Activated B cell treated with CpG ODN at 0.5 μM for 24 hours (primary cell): Measurements from ENCODE around the gene TMEM255B. TPM values are rescaled to one million over a fixed set of nuclear protein-coding genes. Genes with fewer than 3 reads are reported as not detected.

Experiments used
- ATAC-seq: fragments of 200-7000 bp; cut with Tn5 transposase; one replicate; pipeline ENCODE4 v1.10.0; 2021; ENCODE audit warnings: low read depth, mild to moderate bottlenecking, moderate library complexity
- CTCF ChIA-PET: fragments of 350-600 bp; sonication (Branson Sonifier 250); formaldehyde crosslinking; loops from one replicate; lab custom pipeline; 2021; ENCODE audit warnings: antibody characterized with exemption; lab: Charles Lee
- POLR2A ChIA-PET: fragments of 350-600 bp; sonication (Branson Sonifier 250); formaldehyde crosslinking; loops from one replicate; lab custom pipeline; 2021; ENCODE audit warnings: antibody characterized with exemption; lab: Charles Lee
- DNase-seq: peaks from one replicate; pipeline ENCODE4 v3.0.0; 2022
- H3K27ac Mint-ChIP-seq: one replicate; pipeline ENCODE4 v1.8.0; 2020; ENCODE audit warnings: mixed read lengths
- H3K27me3 Mint-ChIP-seq: one replicate; pipeline ENCODE4 v1.8.0; 2021; ENCODE audit warnings: mixed read lengths
- H3K36me3 Mint-ChIP-seq: one replicate; pipeline ENCODE4 v1.8.0; 2021; ENCODE audit warnings: low read depth, mixed read lengths
- H3K4me1 Mint-ChIP-seq: one replicate; pipeline ENCODE4 v1.8.0; 2021; ENCODE audit warnings: mixed read lengths
- H3K4me3 Mint-ChIP-seq: one replicate; pipeline ENCODE4 v1.8.0; 2020; ENCODE audit warnings: mild to moderate bottlenecking, mixed read lengths
- H3K9me3 Mint-ChIP-seq: one replicate; pipeline ENCODE4 v1.8.0; 2020; ENCODE audit warnings: mixed read lengths
- intact Hi-C: fragments of 100-400 bp; cut with micrococcal nuclease; formaldehyde crosslinking; loops from one replicate; pipeline ENCODE4 v1.15.1; 2024
- total RNA-seq: library from RNA; stranded (reverse); gene quantifications from 2 replicates; pipeline ENCODE4 v1.2.3, GENCODE V29; 2022
- TF ChIP-seq, protein P1 (sequence below): fragments of 200-600 bp; IDR thresholded peaks from one replicate; pipeline ENCODE4 v1.8.0; 2022; ENCODE audit warnings: antibody characterized with exemption, mild to moderate bottlenecking

The TMEM255B gene
- total RNA-seq, 1 donor from 2014 or later: 6.2 TPM

DNA sequence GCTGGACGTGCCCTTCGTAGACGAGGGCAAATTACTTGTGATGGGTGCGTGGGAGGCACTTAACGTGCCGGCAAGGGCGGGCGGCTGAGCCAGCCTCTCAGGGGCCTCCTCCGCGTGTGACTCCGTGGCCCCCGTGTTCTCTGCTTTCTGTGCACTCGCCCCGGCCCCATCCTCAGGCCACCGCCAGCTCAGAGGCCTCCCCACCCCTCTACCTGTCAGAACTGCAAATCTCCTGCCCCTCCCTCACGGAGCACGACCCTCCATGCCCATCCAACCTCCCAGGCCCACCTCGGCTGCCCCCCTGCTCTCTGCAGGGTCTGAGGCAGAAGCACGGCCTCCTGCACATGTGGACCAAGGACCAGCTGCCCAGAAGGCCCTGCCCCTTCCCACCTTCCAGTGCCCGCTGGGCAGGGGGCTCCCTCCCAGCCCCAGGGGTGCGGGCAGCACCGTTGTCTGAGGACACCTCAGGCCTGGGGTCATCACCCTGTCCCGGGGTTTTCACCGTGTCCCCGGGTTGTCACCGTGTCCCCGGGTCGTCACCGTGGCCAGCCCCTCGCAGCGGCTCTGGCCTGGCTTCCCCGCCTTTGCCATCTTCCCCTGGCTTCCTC lies 44.5 kb downstream of the TMEM255B start:
- Mint-ChIP-seq H3K27me3 (no peaks in the 10 kb centered on the region), H3K9me3 (peaks cover 4% of the 10 kb centered on the region), H3K4me1 (no peaks in the 10 kb centered on the region), H3K36me3 (no peaks in the 10 kb centered on the region), H3K4me3 (no peak overlapping the region), H3K27ac (no peak overlapping the region)
- DNase-seq (no peak), ATAC-seq (no peak)
- intact Hi-C loops: no loop called here
- ChIA-PET POLR2A (no interaction called here), CTCF (no interaction called here)
- TF ChIP-seq, protein P1, sequence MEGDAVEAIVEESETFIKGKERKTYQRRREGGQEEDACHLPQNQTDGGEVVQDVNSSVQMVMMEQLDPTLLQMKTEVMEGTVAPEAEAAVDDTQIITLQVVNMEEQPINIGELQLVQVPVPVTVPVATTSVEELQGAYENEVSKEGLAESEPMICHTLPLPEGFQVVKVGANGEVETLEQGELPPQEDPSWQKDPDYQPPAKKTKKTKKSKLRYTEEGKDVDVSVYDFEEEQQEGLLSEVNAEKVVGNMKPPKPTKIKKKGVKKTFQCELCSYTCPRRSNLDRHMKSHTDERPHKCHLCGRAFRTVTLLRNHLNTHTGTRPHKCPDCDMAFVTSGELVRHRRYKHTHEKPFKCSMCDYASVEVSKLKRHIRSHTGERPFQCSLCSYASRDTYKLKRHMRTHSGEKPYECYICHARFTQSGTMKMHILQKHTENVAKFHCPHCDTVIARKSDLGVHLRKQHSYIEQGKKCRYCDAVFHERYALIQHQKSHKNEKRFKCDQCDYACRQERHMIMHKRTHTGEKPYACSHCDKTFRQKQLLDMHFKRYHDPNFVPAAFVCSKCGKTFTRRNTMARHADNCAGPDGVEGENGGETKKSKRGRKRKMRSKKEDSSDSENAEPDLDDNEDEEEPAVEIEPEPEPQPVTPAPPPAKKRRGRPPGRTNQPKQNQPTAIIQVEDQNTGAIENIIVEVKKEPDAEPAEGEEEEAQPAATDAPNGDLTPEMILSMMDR: no peak

DNA sequence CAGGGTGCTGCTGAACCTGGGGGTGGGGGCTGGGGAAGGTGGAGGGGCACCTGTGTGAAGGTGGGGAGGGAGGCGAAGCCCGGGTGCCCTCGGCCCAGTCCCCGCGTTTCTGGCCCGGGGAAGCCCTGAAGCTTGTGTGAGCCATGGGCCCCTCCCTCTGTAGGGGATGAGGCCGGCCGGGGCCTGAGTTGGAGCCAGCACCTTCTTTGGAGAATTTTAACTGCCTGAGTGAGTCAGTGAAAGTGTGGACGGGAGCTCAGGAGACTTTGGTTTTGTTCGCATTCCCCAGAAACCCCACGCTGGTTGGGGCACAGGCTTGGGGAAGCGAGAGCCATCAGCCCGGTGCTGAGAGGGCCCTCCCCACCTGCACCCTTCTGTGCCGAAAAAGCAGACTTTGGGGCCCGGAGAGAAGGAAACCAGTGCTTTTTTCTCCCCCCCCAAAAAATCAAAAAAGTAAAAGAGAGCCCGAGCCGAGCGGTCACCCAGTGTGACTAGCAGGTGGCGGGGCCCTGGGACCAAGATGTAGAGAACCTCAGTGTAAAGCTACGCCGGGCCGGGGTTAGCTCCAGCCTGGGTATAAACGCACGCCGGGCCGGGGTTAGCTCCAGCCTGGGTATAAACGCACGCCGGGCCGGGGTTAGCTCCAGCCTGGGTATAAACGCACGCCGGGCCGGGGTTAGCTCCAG lies 45.1 kb downstream of the TMEM255B start:
- no peak overlapping the region for H3K27ac Mint-ChIP-seq
- POLR2A ChIA-PET: no interaction called here
- no peak overlapping the region for H3K4me3 Mint-ChIP-seq
- DNase-seq (no peak), ATAC-seq (no peak)
- H3K9me3 Mint-ChIP-seq: peaks cover 5% of the 10 kb centered on the region
- TF ChIP-seq, protein P1: no peak
- H3K27me3 Mint-ChIP-seq: no peaks in the 10 kb centered on the region
- CTCF ChIA-PET: no interaction called here
- H3K4me1 Mint-ChIP-seq: no peaks in the 10 kb centered on the region
- intact Hi-C loops: no loop called here
- no peaks in the 10 kb centered on the region for H3K36me3 Mint-ChIP-seq

- no peak overlapping the region for H3K4me3 Mint-ChIP-seq
- peaks cover 7% of the 10 kb centered on the region for H3K9me3 Mint-ChIP-seq
- DNase-seq (no peak), ATAC-seq (no peak)
- ChIA-PET CTCF (no interaction called here), POLR2A (no interaction called here)
- H3K4me1 Mint-ChIP-seq: no peaks in the 10 kb centered on the region
- H3K27ac Mint-ChIP-seq: no peak overlapping the region
- intact Hi-C loops: no loop called here
- H3K27me3 Mint-ChIP-seq: no peaks in the 10 kb centered on the region
- TF ChIP-seq, protein P1: no peak
- H3K36me3 Mint-ChIP-seq: no peaks in the 10 kb centered on the region
Observed at GRCh38 chr13:113804703-113805430, 45.8 kb downstream of the TMEM255B start.

- H3K27me3 Mint-ChIP-seq: no peaks in the 10 kb centered on the region
- H3K9me3 Mint-ChIP-seq: peaks cover 7% of the 10 kb centered on the region
- intact Hi-C loops: no loop called here
- H3K36me3 Mint-ChIP-seq: no peaks in the 10 kb centered on the region
- ATAC-seq (no peak), DNase-seq (no peak)
- CTCF ChIA-PET: no interaction called here
- no peak overlapping the region for H3K4me3 Mint-ChIP-seq
- POLR2A ChIA-PET: no interaction called here
- TF ChIP-seq, protein P1: no peak
- H3K27ac Mint-ChIP-seq: no peak overlapping the region
- H3K4me1 Mint-ChIP-seq: no peaks in the 10 kb centered on the region
Observed at GRCh38 chr13:113805431-113806103, 46.5 kb downstream of the TMEM255B start.

DNA sequence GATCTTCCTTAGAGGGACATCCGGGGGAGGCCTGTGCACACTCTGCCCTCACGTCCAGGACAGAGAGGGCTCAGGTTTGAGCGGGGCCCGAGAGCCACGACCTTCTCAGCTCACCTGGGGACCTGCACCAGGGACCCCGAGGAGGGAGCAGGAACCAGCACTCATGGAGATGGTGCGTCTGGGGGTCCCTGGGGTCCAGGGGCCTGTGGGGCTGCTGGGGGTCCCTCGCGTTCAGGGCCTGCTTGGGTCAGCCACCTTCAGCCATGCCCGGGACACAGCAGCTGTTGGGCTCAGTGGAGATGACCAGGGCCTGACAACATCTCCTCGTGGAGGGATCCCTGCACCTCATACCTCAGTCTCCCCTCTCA lies 47.1 kb downstream of the TMEM255B start:
- TF ChIP-seq, protein P1: no peak
- H3K4me3 Mint-ChIP-seq: no peak overlapping the region
- intact Hi-C loops: no loop called here
- peaks cover 7% of the 10 kb centered on the region for H3K9me3 Mint-ChIP-seq
- ATAC-seq: no peak
- no peaks in the 10 kb centered on the region for H3K36me3 Mint-ChIP-seq
- H3K27ac Mint-ChIP-seq: no peak overlapping the region
- DNase-seq: no peak
- H3K4me1 Mint-ChIP-seq: no peaks in the 10 kb centered on the region
- ChIA-PET CTCF (no interaction called here), POLR2A (no interaction called here)
- no peaks in the 10 kb centered on the region for H3K27me3 Mint-ChIP-seq
